Large intestine (tissue), 3 donors: ENCODE measurements around the gene DCHS2. TPM values are rescaled to one million over a fixed set of nuclear protein-coding genes. Genes with fewer than 3 reads are reported as not detected.

ENCODE experiments used
- DNase-seq, 2 donors: peaks; one replicate each; pipeline versions ENCODE4 v3.0.0 to v3.0.0-alpha.2; 2013
- H3K27ac ChIP-seq: one replicate; pipeline ENCODE4 v1.5.1; 2013; ENCODE audit warnings: low read length
- H3K27me3 ChIP-seq: 2 replicates; pipeline ENCODE4 v1.6.1; 2013; ENCODE audit warnings: low read length; ENCODE audit not compliant: control insufficient read depth, insufficient read depth
- H3K36me3 ChIP-seq: 2 replicates; pipeline ENCODE4 v1.6.1; 2013; ENCODE audit warnings: low read length; ENCODE audit not compliant: control insufficient read depth, insufficient read depth
- H3K4me1 ChIP-seq: one replicate; pipeline ENCODE4 v1.6.1; 2013; ENCODE audit warnings: low read length; ENCODE audit not compliant: control insufficient read depth, insufficient read depth
- H3K4me3 ChIP-seq: one replicate; pipeline ENCODE4 v1.5.1; 2013; ENCODE audit warnings: low read length
- H3K9me3 ChIP-seq: one replicate; pipeline ENCODE4 v1.6.1; 2013; ENCODE audit warnings: mild to moderate bottlenecking, low read depth, low read length, moderate library complexity; ENCODE audit not compliant: control insufficient read depth
- WGBS: methylation state at CpG from one replicate; pipeline ENCODE4 v1.1.5; 2013; ENCODE audit warnings: low lambda C conversion rate; ENCODE audit not compliant: insufficient coverage; 5-methylcytosine and 5-hydroxymethylcytosine counted together
- polyA plus RNA-seq: library from polyadenylated mRNA; unstranded; fragments of 120-200 nt; gene quantifications from one replicate; pipeline ENCODE4 v1.2.1, GENCODE V29; 2013

The DCHS2 gene
- polyA plus RNA-seq, 1 donor: 1.2 TPM

DNA sequence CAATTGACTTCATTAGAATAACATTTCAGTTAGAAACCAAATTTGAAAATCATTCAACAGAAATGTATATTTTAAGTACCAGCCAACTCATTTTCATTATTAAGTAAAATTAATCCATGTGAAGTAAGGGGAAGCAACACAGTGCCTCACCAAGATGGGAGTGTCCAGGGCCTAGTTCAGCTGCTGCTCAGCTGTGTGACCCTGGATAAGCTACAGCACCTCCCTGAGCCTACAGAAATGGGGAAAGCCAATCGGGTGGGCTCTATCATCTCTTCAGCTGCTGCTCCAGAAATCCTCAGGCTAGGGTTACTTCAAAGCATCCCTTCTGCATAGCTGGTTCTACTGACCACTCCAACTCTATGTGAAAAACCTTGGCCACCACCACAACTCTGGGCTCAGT, 18.7 kb downstream of the DCHS2 start:
- no peak for DNase-seq
- H3K36me3 ChIP-seq: no peaks in the 10 kb centered on the region
- WGBS: no CpG with 5 or more reads among the region's 1 CpG

DNA sequence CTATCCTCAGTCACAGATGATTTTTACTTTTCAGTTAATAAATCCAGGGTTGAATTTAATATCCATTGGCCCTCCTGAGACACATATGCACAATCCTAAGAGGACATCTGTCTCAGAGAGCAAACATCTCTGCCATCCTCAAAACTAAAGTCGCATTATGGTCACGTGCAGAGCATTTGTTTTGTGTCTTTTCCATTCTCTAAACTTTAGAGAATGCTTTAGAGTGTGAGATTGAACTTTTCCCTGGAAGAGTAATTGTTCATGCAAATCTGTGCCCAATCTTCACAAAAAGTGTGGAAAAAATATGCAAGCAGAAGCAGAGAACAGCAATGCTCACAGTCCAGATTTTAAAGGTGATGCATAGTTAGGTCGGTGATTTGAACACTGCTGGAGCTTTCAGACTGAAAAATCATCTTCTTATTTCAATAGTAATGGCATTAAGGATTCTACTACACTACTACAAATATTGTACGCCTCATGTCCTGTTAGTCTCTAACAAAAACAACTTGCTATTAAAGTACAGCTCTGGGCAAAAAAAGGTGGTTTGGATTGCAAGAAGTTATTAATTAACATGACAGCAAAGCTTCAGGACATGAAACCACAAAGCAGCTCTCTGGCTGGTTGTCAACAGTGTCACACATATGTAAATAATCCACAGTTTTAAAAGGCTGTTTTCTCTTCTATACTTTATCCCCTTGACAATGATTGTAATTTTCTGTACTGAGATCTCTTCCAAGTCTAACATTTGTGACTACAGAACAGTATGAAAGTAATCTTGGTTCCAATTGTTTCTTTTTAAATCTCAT, 19.9 kb downstream of the DCHS2 start:
- no peak overlapping the region for H3K27ac ChIP-seq
- H3K27me3 ChIP-seq: peaks cover 3% of the 10 kb centered on the region

More for the DNA sequence above, 18.7 kb downstream of the DCHS2 start:
- Histone ChIP-seq H3K27me3 (peaks cover 3% of the 10 kb centered on the region), H3K27ac (no peak overlapping the region), H3K9me3 (no peaks in the 10 kb centered on the region), H3K4me3 (no peak overlapping the region), H3K4me1 (no peaks in the 10 kb centered on the region)

DNA sequence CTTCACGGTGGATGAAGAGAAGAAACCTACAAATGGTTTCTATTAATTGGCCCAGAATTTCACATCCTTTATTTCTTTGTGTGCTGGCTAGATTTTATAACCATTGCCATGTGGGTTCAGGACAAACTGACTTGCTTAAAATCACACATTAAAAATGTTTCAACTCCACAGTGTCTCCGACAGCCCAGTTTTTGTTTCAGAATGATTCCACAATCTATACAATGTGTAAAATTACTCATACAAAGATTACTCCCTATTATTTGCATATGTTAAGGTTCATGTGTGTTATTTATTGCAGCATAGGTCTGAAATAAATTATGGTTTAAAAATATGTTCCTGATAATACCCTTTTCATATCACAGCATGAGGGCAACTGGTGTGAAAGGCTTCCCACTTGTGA, 20.6 kb downstream of the DCHS2 start:
- Histone ChIP-seq H3K27me3 (peaks cover 3% of the 10 kb centered on the region), H3K36me3 (no peaks in the 10 kb centered on the region), H3K4me3 (no peak overlapping the region), H3K4me1 (no peaks in the 10 kb centered on the region), H3K9me3 (no peaks in the 10 kb centered on the region), H3K27ac (no peak overlapping the region)
- DNase-seq: no peak
- no CpG with 5 or more reads among the region's 2 CpGs for WGBS

More for the DNA sequence above, 19.9 kb downstream of the DCHS2 start:
- Histone ChIP-seq H3K36me3 (no peaks in the 10 kb centered on the region), H3K9me3 (no peaks in the 10 kb centered on the region), H3K4me3 (no peak overlapping the region), H3K4me1 (no peaks in the 10 kb centered on the region)
- no peak for DNase-seq
- WGBS: no CpG with 5 or more reads among the region's 4 CpGs

DNA sequence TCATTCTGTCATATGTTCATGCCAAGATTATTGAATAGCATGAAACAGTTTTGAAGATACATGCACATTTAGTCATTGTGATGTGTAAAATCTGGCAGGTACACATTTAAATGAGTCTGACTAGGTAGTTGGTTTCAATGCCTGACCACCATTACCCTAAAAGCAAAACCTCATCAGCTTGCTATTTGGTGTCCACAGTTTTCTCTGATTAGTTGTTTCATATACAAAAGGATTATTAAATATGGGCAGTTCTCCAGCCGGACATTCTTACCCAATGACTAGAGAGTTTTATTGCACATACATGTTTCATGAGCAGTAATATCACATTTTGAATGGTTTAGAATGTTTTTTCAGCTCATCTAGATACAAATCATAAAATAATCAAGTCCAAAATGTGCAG, 23.7 kb downstream of the DCHS2 start:
- no peak for DNase-seq
- no CpG with 5 or more reads among the region's 1 CpG for WGBS
- H3K27ac ChIP-seq: no peak overlapping the region
- peaks cover 3% of the 10 kb centered on the region for H3K27me3 ChIP-seq
- no peaks in the 10 kb centered on the region for H3K36me3 ChIP-seq
- no peaks in the 10 kb centered on the region for H3K4me1 ChIP-seq
- H3K9me3 ChIP-seq: no peaks in the 10 kb centered on the region
- H3K4me3 ChIP-seq: no peak overlapping the region

DNA sequence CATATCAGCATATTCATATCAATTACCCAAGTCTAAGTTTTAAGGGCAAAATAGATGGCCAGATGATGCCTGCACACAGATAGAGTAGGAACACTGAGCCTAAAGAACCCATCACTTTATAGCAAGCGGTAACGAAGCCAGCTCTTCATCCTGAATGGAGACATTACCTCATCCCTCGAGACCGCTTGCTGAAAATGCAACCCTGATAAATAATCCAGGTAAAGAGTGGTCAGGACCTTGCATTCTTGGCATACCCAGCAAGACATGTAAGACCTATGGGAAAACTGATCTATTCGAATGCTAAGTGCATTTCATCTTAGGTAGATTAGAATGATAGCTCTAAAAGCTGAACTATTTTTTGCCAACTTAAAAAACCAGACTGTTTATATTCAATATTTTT, 25.3 kb downstream of the DCHS2 start:
- WGBS: 80% methylated on average over 1 of the region's 5 CpGs
- Histone ChIP-seq H3K4me3 (no peak overlapping the region), H3K4me1 (no peaks in the 10 kb centered on the region), H3K27me3 (peaks cover 3% of the 10 kb centered on the region), H3K9me3 (no peaks in the 10 kb centered on the region), H3K36me3 (no peaks in the 10 kb centered on the region), H3K27ac (no peak overlapping the region)
- no peak for DNase-seq

DNA sequence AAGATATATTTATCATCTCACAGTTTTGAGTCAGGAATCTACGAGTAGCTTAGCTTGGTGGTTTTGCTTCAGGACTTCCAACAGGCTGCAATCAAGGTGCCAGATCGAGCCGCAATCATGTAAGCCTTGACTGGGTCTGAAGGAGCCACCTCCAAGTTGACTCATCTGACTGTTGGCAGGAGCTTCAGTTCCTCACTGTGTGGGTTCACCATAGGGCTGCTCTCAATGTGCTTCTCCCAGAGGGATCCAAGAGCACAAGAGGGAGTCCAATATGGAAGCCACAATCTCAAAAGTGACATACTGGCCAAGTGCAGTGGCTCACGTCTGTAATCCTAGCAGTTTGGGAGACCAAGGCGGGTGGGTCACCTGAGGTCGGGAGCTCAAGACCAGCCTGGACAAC, 26.5 kb downstream of the DCHS2 start:
- Histone ChIP-seq H3K9me3 (no peaks in the 10 kb centered on the region), H3K27me3 (peaks cover 3% of the 10 kb centered on the region), H3K27ac (no peak overlapping the region), H3K4me3 (no peak overlapping the region), H3K4me1 (no peaks in the 10 kb centered on the region), H3K36me3 (no peaks in the 10 kb centered on the region)
- no peak for DNase-seq
- WGBS: no CpG with 5 or more reads among the region's 6 CpGs

DNA sequence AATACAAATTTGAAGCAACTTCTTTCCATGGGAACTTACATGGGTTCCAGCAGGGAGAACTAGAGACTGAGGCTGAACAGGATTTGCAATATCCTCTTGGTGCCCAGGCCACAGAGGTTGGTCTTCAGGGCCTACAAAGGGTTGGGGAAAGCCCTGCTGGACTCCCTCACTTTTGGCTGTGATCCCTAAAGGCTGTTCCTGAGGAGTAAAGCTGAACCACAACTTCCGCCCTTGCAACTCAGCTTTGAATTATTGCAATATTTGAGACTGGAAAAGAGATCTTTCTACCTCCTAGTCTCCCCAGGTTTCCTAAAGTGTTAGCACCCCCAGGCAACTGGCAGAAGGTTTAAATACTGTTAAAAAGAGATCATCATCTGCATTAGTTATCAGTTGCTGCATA, 26.9 kb downstream of the DCHS2 start:
- Histone ChIP-seq H3K36me3 (no peaks in the 10 kb centered on the region), H3K27ac (no peak overlapping the region), H3K27me3 (peaks cover 2% of the 10 kb centered on the region), H3K4me1 (no peaks in the 10 kb centered on the region), H3K9me3 (no peaks in the 10 kb centered on the region), H3K4me3 (no peak overlapping the region)
- WGBS: no CpG with 5 or more reads among the region's 1 CpG
- DNase-seq: no peak

DNA sequence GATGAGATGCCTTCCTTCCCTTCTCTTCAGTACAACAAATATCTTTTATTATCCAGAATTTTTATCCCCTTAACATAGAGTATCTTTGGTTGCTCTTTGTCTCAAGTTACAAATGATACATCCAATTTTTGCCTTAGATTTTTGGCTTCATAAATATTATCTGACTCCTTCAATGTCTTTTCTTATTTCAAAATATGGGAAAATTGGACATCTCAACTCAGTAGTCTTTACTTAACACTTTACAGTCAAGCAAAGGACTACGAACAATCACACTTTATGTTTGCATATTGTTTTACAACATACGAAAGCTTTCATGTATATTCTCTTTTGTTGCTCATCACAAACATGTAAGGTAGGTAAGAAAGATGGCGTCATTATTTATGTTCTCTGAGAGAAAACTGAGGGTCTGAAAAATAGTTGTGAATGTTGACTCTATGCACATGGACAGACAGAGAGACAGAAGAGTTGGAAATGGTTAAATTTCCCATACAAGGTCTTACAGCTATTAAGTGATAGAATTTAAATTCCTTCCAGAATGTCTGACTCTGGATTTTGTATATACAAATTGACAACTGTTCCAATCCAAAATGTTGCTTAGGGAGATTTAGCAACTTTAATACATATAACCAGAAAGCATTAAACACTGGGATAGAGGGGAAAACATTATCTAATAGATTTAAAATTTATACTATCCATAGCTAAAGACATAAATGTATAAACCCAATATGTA, 29.4 kb downstream of the DCHS2 start:
- no peaks in the 10 kb centered on the region for H3K9me3 ChIP-seq
- WGBS: 83% methylated on average over 2 of the region's 3 CpGs

DNA sequence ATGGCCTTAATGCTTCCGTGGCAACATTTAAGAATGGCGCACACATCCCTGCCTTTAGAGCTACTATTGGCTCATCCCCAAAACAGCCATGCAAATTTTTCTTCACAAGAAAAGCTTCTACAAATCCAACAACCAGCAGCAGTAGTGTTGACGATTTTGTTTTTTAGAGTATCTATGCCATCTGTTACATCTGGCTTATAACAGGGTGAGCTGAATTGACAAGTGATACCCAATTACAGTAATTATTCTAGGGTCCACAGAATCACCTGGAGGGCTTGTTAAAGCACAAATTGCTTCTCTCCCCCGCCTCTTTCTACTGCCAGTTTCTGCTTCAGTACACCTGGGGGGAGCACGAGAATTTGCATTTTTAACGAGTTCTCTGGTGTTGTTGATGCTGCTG, 34.1 kb downstream of the DCHS2 start:
- no peaks in the 10 kb centered on the region for H3K9me3 ChIP-seq
- 90% methylated on average over 2 of the region's 6 CpGs for WGBS
- no peak overlapping the region for H3K27ac ChIP-seq
- no peaks in the 10 kb centered on the region for H3K4me1 ChIP-seq
- H3K27me3 ChIP-seq: no peaks in the 10 kb centered on the region
- H3K4me3 ChIP-seq: no peak overlapping the region
- H3K36me3 ChIP-seq: no peaks in the 10 kb centered on the region
- DNase-seq: no peak

More for the DNA sequence above, 29.4 kb downstream of the DCHS2 start:
- H3K4me3 ChIP-seq: no peak overlapping the region
- H3K27ac ChIP-seq: no peak overlapping the region
- no peaks in the 10 kb centered on the region for H3K27me3 ChIP-seq
- H3K4me1 ChIP-seq: no peaks in the 10 kb centered on the region
- DNase-seq: no peak
- no peaks in the 10 kb centered on the region for H3K36me3 ChIP-seq

DNA sequence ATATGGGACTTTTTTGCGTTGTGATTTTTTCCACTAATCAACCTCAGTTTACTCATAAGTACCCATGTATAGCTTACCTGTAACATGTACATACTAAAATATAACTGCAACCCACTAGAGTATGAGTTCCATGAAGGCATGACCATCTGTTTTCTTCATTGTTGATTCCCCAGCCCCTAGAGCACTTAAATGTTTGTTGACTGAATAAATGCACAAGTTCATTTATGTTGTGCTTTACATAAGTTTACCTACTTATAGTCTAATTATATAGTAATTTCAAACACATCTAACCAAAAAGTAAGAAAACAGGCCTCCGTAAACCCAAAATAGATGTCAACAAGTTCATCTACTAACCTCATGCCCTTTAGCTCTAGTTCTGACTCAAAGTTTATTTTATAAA, 34.7 kb downstream of the DCHS2 start:
- 100% methylated on average over 1 of the region's 2 CpGs for WGBS
- no peak overlapping the region for H3K4me3 ChIP-seq

More for the DNA sequence above, 34.7 kb downstream of the DCHS2 start:
- H3K27me3 ChIP-seq: no peaks in the 10 kb centered on the region
- H3K36me3 ChIP-seq: no peaks in the 10 kb centered on the region
- no peak overlapping the region for H3K27ac ChIP-seq
- H3K9me3 ChIP-seq: no peaks in the 10 kb centered on the region
- no peak for DNase-seq
- H3K4me1 ChIP-seq: no peaks in the 10 kb centered on the region
